A549 (cell line): ENCODE results near the gene MUC6. TPM values are rescaled to one million over a fixed set of nuclear protein-coding genes. Genes with fewer than 3 reads are reported as not detected.

Experiments
- ATAC-seq, 2 experiments: fragments of 200-7000 bp in 1 of 2; fragments of >200 bp in 1 of 2; cut with Nextera tagmentation in 1 of 2; cut with Tn5 transposase in 1 of 2; 3 replicates each; pipeline versions ENCODE4 v1.8.0 to v1.9.1; 2018 to 2020; ENCODE audit warnings: mild to moderate bottlenecking in 1 of 2, moderate library complexity in 1 of 2
- CTCF ChIA-PET: fragments of 300-600 bp; sonication (Branson Sonifier 250); formaldehyde crosslinking; extraction: SDS; loops from one replicate; lab custom pipeline; 2021; ENCODE audit warnings: antibody characterized with exemption, inconsistent platforms; lab: Yijun Ruan, JAX
- POLR2A ChIA-PET: fragments of 350-600 bp; formaldehyde crosslinking; extraction: SDS; loops from one replicate; lab custom pipeline; 2021; ENCODE audit warnings: antibody characterized with exemption, inconsistent platforms; lab: Yijun Ruan, JAX
- DNase-seq, 2 experiments: peaks; one replicate each; pipeline versions ENCODE4 v3.0.0 to v3.0.0-alpha.2; 2011 to 2016; ENCODE audit warnings: low read depth in 1 of 2, low spot score in 1 of 2
- FAIRE-seq: peaks from 2 replicates; lab custom pipeline; 2011; peaks lifted over from hg19 to GRCh38; lab: Jason Lieb, UNC
- H3K27ac ChIP-seq, 2 experiments: fragments of >200 bp; sonication (Bioruptor Twin); formaldehyde crosslinking; 3 replicates each; pipeline ENCODE4 v1.5.1; 2016 to 2017
- H3K4me1 ChIP-seq: fragments of >200 bp; sonication (Bioruptor Twin); formaldehyde crosslinking; 3 replicates; pipeline ENCODE4 v1.6.1; 2016
- H3K4me2 ChIP-seq: fragments of >200 bp; sonication (Bioruptor Twin); formaldehyde crosslinking; 3 replicates; pipeline ENCODE4 v1.6.1; 2016
- H3K4me3 ChIP-seq: fragments of >200 bp; sonication (Bioruptor Twin); formaldehyde crosslinking; 3 replicates; pipeline ENCODE4 v1.5.1; 2016
- H3K9me3 ChIP-seq: fragments of >200 bp; sonication (Bioruptor Twin); formaldehyde crosslinking; 3 replicates; pipeline ENCODE4 v1.6.1; 2016
- ATOH8 ChIP-seq: fragments of 250-450 bp; sonication (Bioruptor Pico); IDR thresholded peaks from 2 replicates; pipeline ENCODE4 v1.5.0; 2020; ENCODE audit warnings: low read depth, mild to moderate bottlenecking, moderate library complexity
- CBX8 ChIP-seq: fragments of 200-600 bp; sonication (generic); IDR thresholded peaks from 2 replicates; pipeline ENCODE4 v1.6.1; 2016
- CTCF ChIP-seq: fragments of >200 bp; sonication (Bioruptor Twin); formaldehyde crosslinking; IDR thresholded peaks from 3 replicates; pipeline ENCODE4 v1.5.1; 2016
- E2F6 ChIP-seq: IDR thresholded peaks from 2 replicates; pipeline ENCODE4 v1.6.1; 2012; ENCODE audit warnings: low read depth, borderline replicate concordance
- ELK1 ChIP-seq: fragments of 150-350 bp; IDR thresholded peaks from 2 replicates; pipeline ENCODE4 v1.6.1; 2014; ENCODE audit warnings: low read depth, mild to moderate bottlenecking, low read length
- FOSB ChIP-seq: fragments of 250-450 bp; sonication (Bioruptor Pico); IDR thresholded peaks from 2 replicates; pipeline ENCODE4 v1.5.0; 2020; ENCODE audit warnings: mild to moderate bottlenecking, moderate library complexity
- FOXS1 ChIP-seq: fragments of 250-450 bp; sonication (Bioruptor Pico); IDR thresholded peaks from 2 replicates; pipeline ENCODE4 v1.5.0; 2020; ENCODE audit warnings: mild to moderate bottlenecking, moderate library complexity
- HES2 ChIP-seq: fragments of >200 bp; sonication (Bioruptor Twin); formaldehyde crosslinking; IDR thresholded peaks from 2 replicates; pipeline ENCODE4 v1.6.1; 2016
- HEYL ChIP-seq: fragments of 250-450 bp; sonication (Bioruptor Pico); IDR thresholded peaks from 2 replicates; pipeline ENCODE4 v1.8.0; 2021; ENCODE audit warnings: mild to moderate bottlenecking, moderate library complexity
- JUN ChIP-seq, 2 experiments: fragments of >200 bp; sonication (Bioruptor Twin); formaldehyde crosslinking; IDR thresholded peaks; 2 replicates in 1 of 2; 3 replicates in 1 of 2; pipeline ENCODE4 v1.6.1; 2016 to 2017
- KDM5A ChIP-seq: fragments of 200-600 bp; sonication (generic); IDR thresholded peaks from 2 replicates; pipeline ENCODE4 v1.6.1; 2016; ENCODE audit warnings: antibody characterized with exemption, mild to moderate bottlenecking
- NR3C1 ChIP-seq: fragments of >200 bp; sonication (Bioruptor Twin); formaldehyde crosslinking; IDR thresholded peaks from 3 replicates; pipeline ENCODE4 v1.6.1; 2017
- PBX3 ChIP-seq: IDR thresholded peaks from 2 replicates; pipeline ENCODE4 v1.6.1; 2012
- RARB ChIP-seq: fragments of 250-450 bp; sonication (Bioruptor Pico); IDR thresholded peaks from 2 replicates; pipeline ENCODE4 v1.8.0; 2021; ENCODE audit warnings: mild to moderate bottlenecking, moderate library complexity
- SMC3 ChIP-seq: fragments of >200 bp; sonication (Bioruptor Twin); formaldehyde crosslinking; IDR thresholded peaks from 3 replicates; pipeline ENCODE4 v1.6.1; 2018; ENCODE audit warnings: inconsistent platforms
- TP53 ChIP-seq: fragments of 250-450 bp; sonication (Bioruptor Pico); IDR thresholded peaks from 2 replicates; pipeline ENCODE4 v1.5.0; 2021; ENCODE audit warnings: mild to moderate bottlenecking, moderate library complexity
- ZC3H11A ChIP-seq: fragments of 450-650 bp; IDR thresholded peaks from 2 replicates; pipeline ENCODE4 v1.6.1; 2014; ENCODE audit warnings: antibody characterized with exemption, mild to moderate bottlenecking
- WGBS: methylation state at CpG from one replicate; pipeline ENCODE4 v1.1.6; 2017; ENCODE audit errors: missing lambda C conversion rate; 5-methylcytosine and 5-hydroxymethylcytosine counted together
- polyA plus RNA-seq, 4 experiments: library from polyadenylated mRNA; depleted of rRNA in 3 of 4; stranded (reverse); fragments of >200 nt; fragmentation: RNase III in 1 of 4; extraction: RNeasy Plus Mini Kit Qiagen cat#74134 plus additional on column Dnase treatment in 1 of 4; gene quantifications; 2 replicates in 3 of 4; 3 replicates in 1 of 4; pipeline ENCODE4 v1.2.3, GENCODE V29; 2011 to 2017

MUC6 gene
- polyA plus RNA-seq, 2 of the 4 experiments (the other 2 are of a cell fraction): not detected

- ATAC-seq (no peak), FAIRE-seq (no peak), DNase-seq (no peak)
- CTCF ChIA-PET: interaction anchor here (3.6 kb wide), 1 partner anchor 7 kb away, joined by 38 read pairs; no protein-coding TSS in a partner anchor
- no peak overlapping the region for H3K4me2 ChIP-seq
- no peak overlapping the region for H3K27ac ChIP-seq
- TF ChIP-seq ATOH8 (no peak), KDM5A (no peak), RARB (CRISPR knock-in tag) (no peak)
- POLR2A ChIA-PET: no interaction called here
- H3K4me3 ChIP-seq: no peak overlapping the region
- H3K4me1 ChIP-seq: peaks cover 13% of the 10 kb centered on the region
- 0 out of 3 replicates have a peak, but pooled peaks cover 3% of the 10 kb centered on the region for H3K9me3 ChIP-seq
- WGBS: 68% methylated on average over 6 of the region's 6 CpGs
Measured at GRCh38 chr11:1044160-1044559, 7.6 kb upstream of the MUC6 start.

- POLR2A ChIA-PET: no interaction called here
- Histone ChIP-seq H3K4me1 (peaks cover 13% of the 10 kb centered on the region), H3K4me3 (no peak overlapping the region), H3K27ac (no peak overlapping the region), H3K4me2 (no peak overlapping the region), H3K9me3 (0 out of 3 replicates have a peak, but pooled peaks cover 3% of the 10 kb centered on the region)
- DNase-seq (no peak), ATAC-seq (no peak), FAIRE-seq (no peak)
- CTCF ChIA-PET: interaction anchor here (3.6 kb wide), 1 partner anchor 8 kb away, joined by 38 read pairs; no protein-coding TSS in a partner anchor
- 87% methylated on average over 20 of the region's 20 CpGs for WGBS
- TF ChIP-seq ELK1 (no peak), E2F6 (no peak), FOSB (CRISPR knock-in tag) (no peak), FOXS1 (CRISPR knock-in tag) (no peak), CBX8 (no peak), HEYL (CRISPR knock-in tag) (no peak), TP53 (CRISPR knock-in tag) (no peak), CTCF (no peak), NR3C1 (no peak), JUN (IDR thresholded peaks at IDR 0.05) (no peak), PBX3 (no peak)
Measured at GRCh38 chr11:1043563-1044096, 7.1 kb upstream of the MUC6 start.

GRCh38 chr11:1042626-1043562 lies 6.4 kb upstream of the MUC6 start:
- ChIA-PET CTCF (interaction anchor here (0.7 to 3.6 kb wide), 5 partner anchors 9 to 194 kb away, joined by 3 to 38 read pairs (median 4); no protein-coding TSS in a partner anchor), POLR2A (no interaction called here)
- FAIRE-seq (no peak), DNase-seq (no peak), ATAC-seq (no peak)
- no peak overlapping the region for H3K4me2 ChIP-seq
- H3K27ac ChIP-seq: peak overlapping the region in 1 of 2 experiments; percentile 82; a peak in 2 of 6 replicates
- 93% methylated on average over 16 of the region's 26 CpGs for WGBS
- H3K4me3 ChIP-seq: no peak overlapping the region
- 0 out of 3 replicates have a peak, but pooled peaks cover 3% of the 10 kb centered on the region for H3K9me3 ChIP-seq
- H3K4me1 ChIP-seq: peaks cover 13% of the 10 kb centered on the region
- TF ChIP-seq ELK1: no peak
- no peak for TF ChIP-seq HES2
- TF ChIP-seq ZC3H11A: no peak
- TF ChIP-seq PBX3: no peak
- no peak for TF ChIP-seq SMC3
